SK-N-SH (cell line): ENCODE measurements around the gene EXPH5. TPM values are rescaled to one million over a fixed set of nuclear protein-coding genes. Genes with fewer than 3 reads are reported as not detected.

Experiments used
- CTCF ChIA-PET: fragments of 300-600, 350-600 bp; formaldehyde crosslinking; extraction: SDS; loops from one replicate; lab custom pipeline; 2021; lab: Yijun Ruan, JAX
- POLR2A ChIA-PET: fragments of 350-600 bp; sonication (Branson Sonifier 250); formaldehyde crosslinking; extraction: SDS; loops from one replicate; lab custom pipeline; 2020; ENCODE audit warnings: antibody characterized with exemption, inconsistent platforms; lab: Yijun Ruan, JAX
- DNase-seq: peaks from one replicate; pipeline ENCODE4 v3.0.0; 2012
- H2AFZ ChIP-seq: fragments of 200-600 bp; sonication (generic); 2 replicates; pipeline ENCODE4 v1.8.1; 2016; ENCODE audit warnings: antibody characterized with exemption, mild to moderate bottlenecking, low read depth
- H3F3A ChIP-seq: fragments of 200-600 bp; sonication (generic); replicated peaks from 2 replicates; pipeline ENCODE3; 2016; ENCODE audit warnings: antibody characterized with exemption, mild to moderate bottlenecking; ENCODE audit not compliant: insufficient read depth
- H3K27ac ChIP-seq, 2 experiments: fragments of 200-500 bp in 1 of 2; fragments of 200-600 bp in 1 of 2; sonication (Bioruptor generic) in 1 of 2; sonication (generic), shearing (Covaris generic) in 1 of 2; 2 replicates each; pipeline versions ENCODE4 v1.5.1 to v1.6.1; 2014 to 2016; ENCODE audit warnings: low read depth in 2 of 2, inconsistent platforms in 1 of 2, low read length in 1 of 2, mild to moderate bottlenecking in 1 of 2, mixed read lengths in 1 of 2
- H3K27me3 ChIP-seq: fragments of 200-600 bp; sonication (generic), shearing (Covaris generic); 2 replicates; pipeline ENCODE4 v1.6.1; 2016; ENCODE audit warnings: mixed run types; ENCODE audit not compliant: insufficient read depth
- H3K36me3 ChIP-seq, 2 experiments: fragments of 200-500 bp in 1 of 2; fragments of 200-600 bp in 1 of 2; sonication (Bioruptor generic) in 1 of 2; sonication (generic) in 1 of 2; replicated peaks in 1 of 2; 2 replicates each; pipeline versions ENCODE3 to v1.5.1; 2014 to 2016; ENCODE audit warnings: low read length in 1 of 2, mild to moderate bottlenecking in 1 of 2; ENCODE audit not compliant: insufficient read depth in 2 of 2, control insufficient read depth in 1 of 2
- H3K4me1 ChIP-seq, 2 experiments: fragments of 200-500 bp in 1 of 2; fragments of 200-600 bp in 1 of 2; sonication (Bioruptor generic) in 1 of 2; sonication (generic), shearing (Covaris generic) in 1 of 2; 2 replicates each; pipeline versions ENCODE4 v1.5.1 to v1.6.1; 2014 to 2016; ENCODE audit warnings: low read depth in 1 of 2, low read length in 1 of 2, mixed run types in 1 of 2; ENCODE audit not compliant: insufficient read depth in 2 of 2, control insufficient read depth in 1 of 2
- H3K4me2 ChIP-seq: fragments of 200-600 bp; sonication (generic), shearing (Covaris generic); 2 replicates; pipeline ENCODE4 v1.6.1; 2017; ENCODE audit warnings: mixed run types
- H3K4me3 ChIP-seq, 2 experiments: fragments of 200-500 bp in 1 of 2; fragments of 200-600 bp in 1 of 2; sonication (Bioruptor generic) in 1 of 2; sonication (generic), shearing (Covaris generic) in 1 of 2; 2 replicates each; pipeline versions ENCODE4 v1.5.1 to v1.8.1; 2014 to 2016; ENCODE audit warnings: low read depth in 2 of 2, inconsistent platforms in 1 of 2, low read length in 1 of 2, mild to moderate bottlenecking in 1 of 2, mixed read lengths in 1 of 2, moderate library complexity in 1 of 2
- H3K79me2 ChIP-seq: fragments of 200-600 bp; sonication (generic); 2 replicates; pipeline ENCODE4 v1.8.1; 2017; ENCODE audit warnings: mild to moderate bottlenecking; ENCODE audit not compliant: insufficient read depth
- H3K9ac ChIP-seq: fragments of 200-600 bp; sonication (generic); 2 replicates; pipeline ENCODE4 v1.6.1; 2017; ENCODE audit warnings: mixed run types
- H3K9me2 ChIP-seq: fragments of 200-600 bp; sonication (generic); 2 replicates; pipeline ENCODE4 v1.6.1; 2017; ENCODE audit warnings: mixed run types
- H3K9me3 ChIP-seq: fragments of 200-600 bp; sonication (generic); 2 replicates; pipeline ENCODE4 v1.6.1; 2017; ENCODE audit warnings: mixed run types, mild to moderate bottlenecking, moderate library complexity
- H4K20me1 ChIP-seq: fragments of 200-600 bp; sonication (generic); 2 replicates; pipeline ENCODE4 v1.6.1; 2017; ENCODE audit warnings: mild to moderate bottlenecking, mixed run types; ENCODE audit not compliant: insufficient read depth
- FOXM1 ChIP-seq: IDR thresholded peaks from 2 replicates; pipeline ENCODE4 v1.4.0; 2012; ENCODE audit warnings: low read depth, mild to moderate bottlenecking
- MEF2A ChIP-seq: IDR thresholded peaks from 2 replicates; pipeline ENCODE4 v1.4.0; 2012; ENCODE audit warnings: low read depth, borderline replicate concordance
- MXI1 ChIP-seq: IDR thresholded peaks from 2 replicates; pipeline ENCODE4 v1.6.1; 2012; ENCODE audit warnings: mild to moderate bottlenecking, low read depth, low read length, improper control_type of control experiment
- POLR2AphosphoS5 ChIP-seq: IDR thresholded peaks from 2 replicates; pipeline ENCODE4 v1.6.1; 2012; ENCODE audit warnings: low read depth, low read length
- RAD21 ChIP-seq: IDR thresholded peaks from 2 replicates; pipeline ENCODE4 v1.6.1; 2012; ENCODE audit warnings: mild to moderate bottlenecking, low read length
- RXRA ChIP-seq: IDR thresholded peaks from 2 replicates; pipeline ENCODE4 v1.4.0; 2012; ENCODE audit warnings: low read depth, mild to moderate bottlenecking, borderline replicate concordance
- SIN3A ChIP-seq: IDR thresholded peaks from 2 replicates; pipeline ENCODE4 v1.6.1; 2012; ENCODE audit warnings: low read depth, mild to moderate bottlenecking, low read length, moderate library complexity, borderline replicate concordance
- TAF1 ChIP-seq: IDR thresholded peaks from 2 replicates; pipeline ENCODE4 v1.6.1; 2012; ENCODE audit warnings: low read depth, mild to moderate bottlenecking, low read length, moderate library complexity, borderline replicate concordance
- USF1 ChIP-seq: IDR thresholded peaks from 2 replicates; pipeline ENCODE4 v1.4.0; 2012; ENCODE audit warnings: low read depth, borderline replicate concordance
- WGBS: methylation state at CpG from one replicate; pipeline ENCODE4 v1.1.6; 2017; ENCODE audit warnings: low lambda C conversion rate; 5-methylcytosine and 5-hydroxymethylcytosine counted together
- polyA plus RNA-seq, 3 experiments: library from polyadenylated mRNA; depleted of rRNA; stranded (reverse); fragments of >200 nt; gene quantifications; 2 replicates each; pipeline ENCODE4 v1.2.3, GENCODE V29; 2012
- TF ChIP-seq, protein P1 (sequence below): fragments of 200-600 bp; sonication (generic); IDR thresholded peaks from 2 replicates; pipeline ENCODE4 v1.6.1; 2017; ENCODE audit warnings: antibody characterized with exemption, mild to moderate bottlenecking, moderate library complexity
- TF ChIP-seq, protein P2 (sequence below): fragments of 150-350 bp; IDR thresholded peaks from 2 replicates; pipeline ENCODE4 v1.6.1; 2016; ENCODE audit warnings: mild to moderate bottlenecking, low read depth, low read length
- TF ChIP-seq, protein P3 (sequence below): IDR thresholded peaks from 2 replicates; pipeline ENCODE4 v1.4.0; 2012; ENCODE audit warnings: low read depth, borderline replicate concordance

Gene EXPH5
- polyA plus RNA-seq, 1 of the 3 experiments (the other 2 are of a cell fraction): 0.05 TPM

- no peak for TF ChIP-seq SIN3A
- TF ChIP-seq, protein P1, sequence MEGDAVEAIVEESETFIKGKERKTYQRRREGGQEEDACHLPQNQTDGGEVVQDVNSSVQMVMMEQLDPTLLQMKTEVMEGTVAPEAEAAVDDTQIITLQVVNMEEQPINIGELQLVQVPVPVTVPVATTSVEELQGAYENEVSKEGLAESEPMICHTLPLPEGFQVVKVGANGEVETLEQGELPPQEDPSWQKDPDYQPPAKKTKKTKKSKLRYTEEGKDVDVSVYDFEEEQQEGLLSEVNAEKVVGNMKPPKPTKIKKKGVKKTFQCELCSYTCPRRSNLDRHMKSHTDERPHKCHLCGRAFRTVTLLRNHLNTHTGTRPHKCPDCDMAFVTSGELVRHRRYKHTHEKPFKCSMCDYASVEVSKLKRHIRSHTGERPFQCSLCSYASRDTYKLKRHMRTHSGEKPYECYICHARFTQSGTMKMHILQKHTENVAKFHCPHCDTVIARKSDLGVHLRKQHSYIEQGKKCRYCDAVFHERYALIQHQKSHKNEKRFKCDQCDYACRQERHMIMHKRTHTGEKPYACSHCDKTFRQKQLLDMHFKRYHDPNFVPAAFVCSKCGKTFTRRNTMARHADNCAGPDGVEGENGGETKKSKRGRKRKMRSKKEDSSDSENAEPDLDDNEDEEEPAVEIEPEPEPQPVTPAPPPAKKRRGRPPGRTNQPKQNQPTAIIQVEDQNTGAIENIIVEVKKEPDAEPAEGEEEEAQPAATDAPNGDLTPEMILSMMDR: no peak
- TF ChIP-seq POLR2AphosphoS5: no peak
- TF ChIP-seq RXRA: no peak
- no peak for TF ChIP-seq MXI1
- TF ChIP-seq, protein P2, sequence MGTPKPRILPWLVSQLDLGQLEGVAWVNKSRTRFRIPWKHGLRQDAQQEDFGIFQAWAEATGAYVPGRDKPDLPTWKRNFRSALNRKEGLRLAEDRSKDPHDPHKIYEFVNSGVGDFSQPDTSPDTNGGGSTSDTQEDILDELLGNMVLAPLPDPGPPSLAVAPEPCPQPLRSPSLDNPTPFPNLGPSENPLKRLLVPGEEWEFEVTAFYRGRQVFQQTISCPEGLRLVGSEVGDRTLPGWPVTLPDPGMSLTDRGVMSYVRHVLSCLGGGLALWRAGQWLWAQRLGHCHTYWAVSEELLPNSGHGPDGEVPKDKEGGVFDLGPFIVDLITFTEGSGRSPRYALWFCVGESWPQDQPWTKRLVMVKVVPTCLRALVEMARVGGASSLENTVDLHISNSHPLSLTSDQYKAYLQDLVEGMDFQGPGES: no peak
- TF ChIP-seq TAF1: no peak
- no peak for TF ChIP-seq USF1
- no peak for TF ChIP-seq RAD21
- TF ChIP-seq, protein P3, sequence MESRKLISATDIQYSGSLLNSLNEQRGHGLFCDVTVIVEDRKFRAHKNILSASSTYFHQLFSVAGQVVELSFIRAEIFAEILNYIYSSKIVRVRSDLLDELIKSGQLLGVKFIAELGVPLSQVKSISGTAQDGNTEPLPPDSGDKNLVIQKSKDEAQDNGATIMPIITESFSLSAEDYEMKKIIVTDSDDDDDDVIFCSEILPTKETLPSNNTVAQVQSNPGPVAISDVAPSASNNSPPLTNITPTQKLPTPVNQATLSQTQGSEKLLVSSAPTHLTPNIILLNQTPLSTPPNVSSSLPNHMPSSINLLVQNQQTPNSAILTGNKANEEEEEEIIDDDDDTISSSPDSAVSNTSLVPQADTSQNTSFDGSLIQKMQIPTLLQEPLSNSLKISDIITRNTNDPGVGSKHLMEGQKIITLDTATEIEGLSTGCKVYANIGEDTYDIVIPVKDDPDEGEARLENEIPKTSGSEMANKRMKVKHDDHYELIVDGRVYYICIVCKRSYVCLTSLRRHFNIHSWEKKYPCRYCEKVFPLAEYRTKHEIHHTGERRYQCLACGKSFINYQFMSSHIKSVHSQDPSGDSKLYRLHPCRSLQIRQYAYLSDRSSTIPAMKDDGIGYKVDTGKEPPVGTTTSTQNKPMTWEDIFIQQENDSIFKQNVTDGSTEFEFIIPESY: no peak
- H3K4me2 ChIP-seq: no peak overlapping the region
- no peak overlapping the region for H3K4me3 ChIP-seq
- no peak overlapping the region for H2AFZ ChIP-seq
- no peaks in the 10 kb centered on the region for H3K4me1 ChIP-seq
- H3K79me2 ChIP-seq: no peaks in the 10 kb centered on the region
- CTCF ChIA-PET: no interaction called here
- no peaks in the 10 kb centered on the region for H3K9me3 ChIP-seq
- no peak for DNase-seq
- H4K20me1 ChIP-seq: no peaks in the 10 kb centered on the region
- H3K36me3 ChIP-seq: no peaks in the 10 kb centered on the region
- no peaks in the 10 kb centered on the region for H3K9me2 ChIP-seq
- no peak overlapping the region for H3K27ac ChIP-seq
- no peaks in the 10 kb centered on the region for H3F3A ChIP-seq
- no peak overlapping the region for H3K9ac ChIP-seq
- POLR2A ChIA-PET: no interaction called here
- H3K27me3 ChIP-seq: no peaks in the 10 kb centered on the region; the same call in 1 of the 2 replicates
Measured at GRCh38 chr11:108524422-108524821, 69.1 kb downstream of the EXPH5 start.

- Histone ChIP-seq H3K27ac (no peak overlapping the region), H3F3A (no peaks in the 10 kb centered on the region), H3K9me2 (no peaks in the 10 kb centered on the region), H3K4me3 (no peak overlapping the region), H2AFZ (no peak overlapping the region), H4K20me1 (no peaks in the 10 kb centered on the region), H3K9me3 (no peaks in the 10 kb centered on the region), H3K36me3 (no peaks in the 10 kb centered on the region), H3K79me2 (no peaks in the 10 kb centered on the region), H3K4me1 (no peaks in the 10 kb centered on the region), H3K4me2 (no peak overlapping the region), H3K27me3 (no peaks in the 10 kb centered on the region; the same call in 1 of the 2 replicates), H3K9ac (no peak overlapping the region)
- ChIA-PET POLR2A (no interaction called here), CTCF (no interaction called here)
- 64% methylated on average over 1 of the region's 1 CpG for WGBS
- no peak for DNase-seq
- TF ChIP-seq FOXM1: no peak
- TF ChIP-seq MEF2A: no peak
- no peak for TF ChIP-seq USF1
- TF ChIP-seq RAD21: no peak
Measured at GRCh38 chr11:108522318-108522717, 71.2 kb downstream of the EXPH5 start.
